Ramos (cell line): ENCODE results near the gene DVL2.

ENCODE experiments used
- in situ Hi-C: fragments of 300-500 bp; cut with MboI; formaldehyde crosslinking; loops from one replicate; pipeline ENCODE4 v1.14.3; 2022; ENCODE audit warnings: low sequenced_read_pairs; ENCODE audit not compliant: unreplicated experiment

Gene DVL2

DNA sequence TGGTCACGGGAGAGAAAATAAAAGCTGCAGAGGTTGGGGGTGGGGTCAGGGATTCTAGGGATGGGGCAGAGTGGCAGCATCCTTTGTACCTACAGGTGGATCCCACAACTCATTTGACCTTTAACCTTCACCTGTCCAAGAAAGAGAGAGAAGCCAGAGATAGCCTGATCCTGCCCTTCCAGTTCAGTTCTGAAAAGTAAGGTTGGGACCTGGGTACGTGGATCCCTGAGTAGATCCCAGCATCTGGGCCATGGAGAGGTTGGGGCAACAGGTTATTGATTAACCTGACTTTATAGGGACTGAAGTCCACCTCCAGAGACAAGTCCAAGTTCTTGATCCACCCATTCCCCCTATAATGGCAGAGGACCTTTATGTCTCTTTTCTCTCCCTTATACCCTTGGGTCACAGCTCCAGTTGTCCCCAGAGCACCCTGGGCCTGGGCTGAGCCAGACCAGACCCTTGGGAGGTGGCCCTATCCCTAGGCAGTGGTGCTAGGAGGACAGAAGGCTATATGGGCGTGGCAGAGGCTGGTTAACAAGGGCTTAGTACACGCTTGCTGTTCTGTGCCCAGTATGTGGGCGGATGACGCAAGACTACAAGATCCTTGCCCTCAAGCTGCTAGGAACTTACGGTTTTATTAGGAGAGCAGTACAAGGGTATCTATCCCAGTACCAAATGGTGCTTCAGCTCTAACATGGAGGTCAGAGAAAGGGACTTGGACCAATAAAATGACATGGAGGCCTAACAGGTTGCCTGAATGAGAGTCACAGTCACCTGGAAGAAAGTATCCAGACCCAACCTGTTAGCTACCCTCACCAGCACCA is 24.6 kb upstream of the DVL2 start:
- in situ Hi-C loops: no loop called here

DNA sequence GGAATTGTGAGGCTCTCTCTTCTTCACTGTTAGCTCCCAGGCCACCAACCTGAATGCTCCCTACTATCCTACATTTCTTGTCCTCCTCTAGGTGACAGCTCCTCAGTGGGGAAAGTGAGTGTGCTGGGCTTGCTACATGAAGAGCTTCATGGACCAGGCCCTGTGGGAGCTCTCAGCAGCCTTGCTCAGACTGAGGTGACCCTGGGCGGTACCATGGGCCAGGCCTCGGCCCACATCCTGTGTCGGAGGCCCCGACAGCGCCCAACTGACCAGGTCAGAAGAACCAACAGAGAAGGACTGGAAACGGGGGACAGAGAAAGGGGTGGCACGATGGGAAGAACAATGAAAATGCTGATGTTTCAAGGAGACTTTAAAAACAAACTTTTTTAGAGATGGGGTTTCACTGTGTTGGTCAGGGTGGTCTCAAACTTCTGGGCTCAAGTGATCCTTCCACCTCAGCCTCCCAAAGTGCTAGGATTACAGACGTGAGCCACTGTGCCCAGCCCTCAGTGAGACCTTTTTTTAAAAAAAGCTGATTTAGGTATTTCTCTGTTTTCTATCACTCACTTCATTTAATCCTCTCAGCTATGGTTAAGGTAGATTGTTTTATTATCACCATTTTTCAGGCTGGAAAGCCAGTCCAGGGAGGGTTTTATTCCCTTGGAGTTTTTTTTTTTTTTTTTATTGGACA is 22.6 kb upstream of the DVL2 start:
- in situ Hi-C loops: no loop called here

DNA sequence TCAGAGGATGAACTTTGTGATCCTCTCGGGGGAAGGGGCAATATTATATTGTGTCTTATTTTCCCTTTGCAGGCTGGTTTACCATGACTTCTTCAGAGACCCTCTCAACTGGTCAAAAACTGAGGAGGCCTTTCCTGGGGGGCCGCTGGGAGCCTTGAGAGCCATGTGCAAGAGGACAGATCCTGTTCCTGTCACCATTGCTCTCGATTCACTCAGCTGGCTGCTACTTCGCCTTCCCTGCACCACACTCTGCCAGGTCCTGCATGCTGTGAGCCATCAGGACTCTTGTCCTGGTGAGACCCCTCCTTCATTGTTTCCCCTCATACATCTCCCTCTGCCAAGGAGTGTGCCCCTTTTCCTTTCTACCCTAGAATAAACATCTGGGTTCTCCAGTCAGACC is 20.2 kb upstream of the DVL2 start:
- in situ Hi-C loops: no loop called here

DNA sequence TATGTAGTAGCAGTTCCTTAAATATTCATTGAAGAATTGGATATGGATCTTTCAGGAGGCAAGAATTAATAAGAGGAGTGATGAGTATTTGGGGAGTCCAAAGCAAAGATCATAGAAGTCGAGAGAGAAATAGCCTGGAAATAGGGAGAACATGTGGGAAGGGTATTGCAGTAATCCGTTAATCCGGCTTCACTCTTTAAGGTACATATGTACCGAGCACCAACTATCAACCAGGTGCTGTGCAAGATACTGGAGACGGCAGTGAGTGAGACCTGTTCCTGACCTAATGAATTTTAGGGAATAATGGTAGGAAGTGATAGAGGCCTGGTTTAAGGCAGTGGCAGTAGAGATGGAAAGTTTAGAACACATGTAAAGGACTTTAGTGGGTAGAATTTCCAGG is 18.8 kb upstream of the DVL2 start:
- in situ Hi-C loops: no loop called here

DNA sequence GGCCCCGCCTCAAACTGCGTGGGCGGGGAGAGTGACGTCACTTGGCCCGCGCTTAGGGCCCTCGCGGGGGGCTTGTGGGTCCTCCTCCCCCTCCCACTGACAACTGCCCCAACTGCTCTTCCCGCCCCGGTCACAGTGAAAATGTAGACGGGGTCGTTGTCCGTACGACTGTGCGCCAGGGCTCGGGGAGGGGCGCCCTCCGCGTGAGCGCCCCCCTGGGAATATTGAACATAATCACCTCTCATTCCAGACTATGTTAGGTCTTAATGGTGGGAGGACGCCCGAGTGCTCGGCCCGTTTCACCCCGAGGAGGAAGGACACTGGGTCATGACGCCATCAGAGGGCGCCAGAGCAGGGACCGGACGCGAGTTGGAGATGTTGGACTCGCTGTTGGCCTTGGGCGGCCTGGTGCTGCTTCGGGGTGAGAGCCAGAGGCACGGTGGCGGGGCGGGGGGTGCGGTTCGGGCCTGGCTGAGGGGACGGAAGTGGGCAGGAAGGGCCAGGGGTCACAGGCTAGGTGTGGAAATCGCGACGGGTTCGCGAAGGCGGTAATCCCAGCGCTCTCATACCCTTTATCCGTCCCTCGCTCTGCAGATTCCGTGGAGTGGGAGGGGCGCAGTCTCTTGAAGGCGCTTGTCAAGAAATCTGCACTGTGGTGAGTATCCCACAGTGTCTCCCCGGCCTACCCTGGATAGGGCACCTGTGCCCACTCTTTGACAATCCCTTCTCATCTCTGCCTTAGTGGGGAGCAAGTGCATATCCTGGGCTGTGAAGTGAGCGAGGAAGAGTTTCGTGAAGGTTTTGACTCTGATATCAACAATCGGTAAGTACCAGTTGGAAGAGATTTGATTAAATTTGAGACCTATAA is 18.1 kb upstream of the DVL2 start, which contains the start of gene ELP5:
ELP5 (plus strand) TSS at position 40 of the 868 bp plus-strand sequence; CDS start at position 376, 336 bp downstream.
- in situ Hi-C loops: no loop called here

DNA sequence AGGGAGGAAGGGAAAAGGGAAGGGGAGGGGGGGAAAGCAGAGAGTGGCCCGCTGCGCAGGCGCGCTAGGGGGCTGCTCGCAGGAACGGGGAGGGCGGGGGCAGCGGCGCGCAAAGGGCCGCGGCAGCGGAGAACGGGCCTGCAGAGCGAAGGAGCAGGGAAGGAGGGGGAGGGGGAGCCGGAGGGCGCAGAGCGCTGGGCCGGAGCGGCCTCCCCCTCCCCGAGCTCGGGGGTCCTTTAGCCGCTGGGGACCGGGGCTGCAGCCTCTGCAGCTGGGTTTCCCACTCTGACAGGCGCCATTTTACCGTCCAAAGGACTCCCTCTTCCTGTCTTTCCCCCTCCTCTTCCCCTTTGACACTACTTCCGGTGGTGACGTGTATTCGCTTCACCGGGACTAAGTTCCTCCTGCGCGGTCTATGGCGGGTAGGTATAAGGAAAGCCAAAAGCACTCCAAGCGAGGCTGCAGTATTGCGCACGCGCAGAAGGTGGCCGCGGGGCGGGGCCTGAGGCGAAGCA is 17.4 kb upstream of the DVL2 start, which contains the start of gene CTDNEP1:
CTDNEP1 (minus strand) TSS at position 74 of the 515 bp plus-strand sequence. CDS start 438 bp downstream, outside the sequence.
- in situ Hi-C loops: no loop called here

DNA sequence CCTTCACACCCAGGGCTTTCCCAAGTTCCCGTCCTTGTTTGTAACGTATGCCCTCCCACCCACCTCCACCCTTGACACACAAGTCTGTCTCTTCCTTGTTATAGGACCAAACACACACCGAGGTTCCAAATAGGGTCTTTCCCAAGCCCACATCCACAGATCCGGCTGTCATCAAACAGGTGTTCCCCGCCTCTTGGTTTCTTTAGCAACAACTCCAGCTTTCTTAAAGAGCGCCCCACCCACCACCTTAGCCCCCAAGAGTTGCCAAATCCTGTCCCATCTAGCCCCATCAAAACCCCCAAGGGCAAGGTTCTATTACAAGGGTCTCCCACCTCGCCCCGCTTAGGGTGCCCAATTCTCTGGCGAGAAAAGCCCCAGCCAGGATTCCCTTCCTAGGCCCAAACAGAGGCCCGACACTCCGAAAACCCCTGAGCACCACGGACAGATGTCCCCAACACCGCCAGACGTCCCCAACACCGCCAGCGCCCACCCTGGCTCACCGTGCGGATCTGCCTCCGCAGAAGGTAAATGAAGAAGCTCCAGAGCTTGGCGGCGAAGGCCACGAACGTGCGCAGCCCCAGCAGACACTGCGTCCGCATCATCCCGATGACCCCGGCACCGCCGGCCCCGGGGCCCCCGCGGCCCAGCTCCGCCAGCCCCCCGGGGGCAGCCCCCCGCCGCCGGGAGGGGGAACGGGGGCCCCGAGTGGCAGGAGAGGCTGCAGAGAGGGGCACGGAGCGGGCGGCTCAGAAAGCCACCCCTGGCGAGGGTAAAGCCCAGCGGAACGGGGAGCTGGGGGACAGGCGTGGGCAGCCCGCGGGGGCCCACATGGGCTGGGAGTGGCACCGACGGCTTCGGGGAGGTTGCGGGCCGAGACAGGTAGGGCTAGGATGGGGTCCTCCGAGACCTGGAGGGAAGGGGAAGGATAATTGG is 16.6 kb upstream of the DVL2 start:
- in situ Hi-C loops: no loop called here

DNA sequence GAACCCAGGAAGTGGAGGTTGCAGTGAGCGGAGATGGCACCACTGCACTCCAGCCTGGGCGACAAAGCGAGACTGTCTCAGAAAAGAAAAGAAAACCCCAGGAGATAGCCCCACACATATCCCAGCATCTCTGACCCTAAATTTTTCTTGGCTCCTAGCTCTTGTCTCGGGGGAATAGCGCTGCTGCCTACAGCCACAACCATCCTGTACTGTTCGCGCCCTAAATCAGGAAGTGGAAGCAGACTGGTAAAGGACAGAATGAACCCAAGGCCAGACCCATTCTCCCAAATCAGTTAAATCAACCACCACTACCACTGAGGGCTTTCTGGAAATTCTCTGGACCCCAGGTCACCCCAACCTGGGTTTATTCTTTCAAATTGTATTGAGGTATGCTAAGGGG is 15.5 kb upstream of the DVL2 start:
- in situ Hi-C loops: loop anchor here (25.0 kb wide), 1 partner anchor 587 kb away; the partner anchor contains the start of gene KDM6B

DNA sequence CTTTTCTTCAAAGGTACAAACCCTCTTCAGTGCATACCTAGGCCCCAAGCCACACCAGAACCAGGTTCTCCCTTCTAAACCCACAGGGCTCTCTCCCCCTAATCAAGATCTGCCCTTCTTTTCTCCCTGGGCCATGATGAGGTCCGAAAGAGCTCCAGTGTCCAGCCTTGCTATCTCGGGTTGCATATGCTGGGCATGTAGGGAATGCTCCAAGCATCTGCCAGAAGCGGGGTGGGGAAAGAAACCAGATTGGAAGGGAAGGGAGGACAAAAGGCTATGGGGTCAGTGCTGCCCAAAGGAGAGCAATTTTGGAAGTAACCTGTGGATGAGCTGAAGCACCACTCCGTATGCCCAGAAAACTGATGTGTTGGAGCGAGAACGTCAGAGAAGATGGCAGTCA is 14.9 kb upstream of the DVL2 start:
- in situ Hi-C loops: loop anchor here (25.0 kb wide), 1 partner anchor 588 kb away; the partner anchor contains the start of gene KDM6B

DNA sequence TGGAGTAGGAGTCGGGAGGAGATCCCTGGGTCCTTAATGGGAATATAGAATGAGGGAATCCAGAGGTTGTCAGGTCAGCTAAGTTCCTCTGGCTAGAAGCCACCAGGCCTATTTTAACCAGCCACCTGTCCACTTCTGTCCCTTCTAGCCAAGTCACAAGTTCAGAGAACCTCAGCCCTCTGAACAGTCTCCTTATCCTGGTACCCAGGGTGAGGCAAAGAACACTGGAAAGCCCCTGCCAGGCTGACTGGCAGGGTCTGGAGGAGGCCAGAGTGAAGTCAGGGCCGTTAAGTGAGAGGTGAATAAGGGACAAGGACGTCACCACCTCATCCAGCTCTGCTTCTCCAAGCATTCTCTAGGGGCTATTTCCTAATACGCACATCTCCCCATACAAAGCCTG is 14.5 kb upstream of the DVL2 start:
- in situ Hi-C loops: loop anchor here (25.0 kb wide), 1 partner anchor 589 kb away; the partner anchor contains the start of gene KDM6B

DNA sequence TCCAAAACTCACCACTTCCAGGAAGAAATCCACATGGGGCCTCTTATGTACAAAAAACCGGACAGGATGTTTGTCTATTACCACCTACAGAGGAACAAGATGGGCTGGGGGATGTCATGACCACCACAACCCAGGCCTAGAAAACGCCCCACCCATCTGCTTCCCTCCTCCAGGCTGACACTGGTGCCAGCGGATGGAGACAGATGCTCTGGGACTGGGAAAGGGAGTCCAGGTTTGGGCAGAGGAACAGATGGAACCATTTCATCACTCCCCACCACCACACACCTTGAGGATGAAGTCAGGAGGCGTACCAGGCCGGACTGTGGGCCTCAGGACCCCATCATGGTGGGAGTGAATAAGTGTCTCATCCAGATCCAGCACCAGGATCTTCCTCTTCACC is 12.5 kb upstream of the DVL2 start:
- in situ Hi-C loops: loop anchor here (25.0 kb wide), 1 partner anchor 591 kb away; the partner anchor contains the start of gene KDM6B

DNA sequence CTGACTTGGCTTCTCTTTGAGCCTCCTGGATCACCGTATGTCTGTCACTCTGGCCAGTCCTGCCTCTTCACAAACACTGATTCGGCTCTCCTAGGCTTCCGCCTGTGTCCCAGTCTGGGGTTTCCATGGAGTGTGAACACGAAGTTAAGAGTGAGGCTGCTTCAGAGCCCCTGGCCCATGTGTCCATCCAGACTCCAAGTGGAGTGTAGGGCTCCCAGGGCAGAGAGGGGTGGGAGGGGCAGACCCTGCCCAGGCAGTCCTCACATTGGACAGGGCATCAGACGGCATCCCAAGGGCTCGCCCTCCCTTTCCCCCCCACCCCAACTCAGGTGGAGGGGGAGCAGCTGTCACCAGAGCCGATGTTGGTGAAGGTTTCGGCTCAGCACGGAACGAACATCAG is 9.5 kb upstream of the DVL2 start:
- in situ Hi-C loops: loop anchor here (25.0 kb wide), 1 partner anchor 593 kb away; the partner anchor contains the start of gene KDM6B

DNA sequence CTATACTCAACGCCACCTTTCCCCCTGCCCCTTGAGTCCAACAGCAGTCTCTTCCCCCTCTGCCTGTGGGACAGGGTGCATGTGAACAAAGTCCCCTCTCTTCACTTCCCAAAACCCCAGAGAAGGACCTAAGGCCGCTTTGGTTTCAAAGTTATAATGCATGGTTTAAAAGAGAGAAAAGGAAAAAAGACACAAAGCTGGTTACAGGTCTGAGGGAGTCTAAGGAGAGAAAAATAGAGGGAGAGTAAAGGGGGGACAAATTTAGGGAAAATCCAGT is 9.1 kb upstream of the DVL2 start:
- in situ Hi-C loops: loop anchor here (25.0 kb wide), 1 partner anchor 594 kb away; the partner anchor contains the start of gene KDM6B

DNA sequence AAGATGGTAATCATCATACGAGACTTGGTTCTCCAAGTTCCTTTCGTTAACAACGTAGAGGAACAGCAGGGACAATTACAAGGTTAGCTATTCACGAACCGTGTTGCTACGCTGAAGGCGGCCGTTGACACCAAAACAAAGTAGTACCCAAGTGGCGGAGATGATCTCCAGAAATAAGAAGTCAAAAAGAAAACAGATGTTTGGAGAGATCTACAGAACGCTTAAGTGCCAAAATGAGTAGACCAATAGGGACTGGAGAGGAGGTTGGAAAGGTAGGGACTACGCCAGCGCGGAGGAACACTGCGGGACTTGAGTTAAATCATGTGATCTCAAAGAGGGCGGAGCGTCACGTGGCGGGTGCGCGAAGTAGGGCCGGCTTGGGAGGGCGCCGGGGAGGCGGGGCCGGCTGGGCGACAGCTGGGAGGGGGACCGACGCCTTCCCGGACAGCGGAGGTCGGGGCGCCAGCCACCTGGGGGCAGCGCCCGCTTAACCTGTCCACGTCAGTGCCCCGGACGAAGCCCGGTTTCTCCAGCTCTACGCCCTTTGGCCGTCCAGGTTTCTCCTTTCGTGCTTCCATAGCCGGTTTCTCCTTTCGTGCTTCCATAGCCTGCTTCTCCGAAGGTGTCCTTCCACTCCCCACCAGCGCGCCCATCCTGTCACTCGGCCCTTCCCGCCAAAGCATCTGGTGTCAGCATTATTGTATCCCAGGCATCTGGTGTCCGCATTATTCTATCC is 8.6 kb upstream of the DVL2 start:
- in situ Hi-C loops: loop anchor here (25.0 kb wide), 1 partner anchor 594 kb away; the partner anchor contains the start of gene KDM6B

DNA sequence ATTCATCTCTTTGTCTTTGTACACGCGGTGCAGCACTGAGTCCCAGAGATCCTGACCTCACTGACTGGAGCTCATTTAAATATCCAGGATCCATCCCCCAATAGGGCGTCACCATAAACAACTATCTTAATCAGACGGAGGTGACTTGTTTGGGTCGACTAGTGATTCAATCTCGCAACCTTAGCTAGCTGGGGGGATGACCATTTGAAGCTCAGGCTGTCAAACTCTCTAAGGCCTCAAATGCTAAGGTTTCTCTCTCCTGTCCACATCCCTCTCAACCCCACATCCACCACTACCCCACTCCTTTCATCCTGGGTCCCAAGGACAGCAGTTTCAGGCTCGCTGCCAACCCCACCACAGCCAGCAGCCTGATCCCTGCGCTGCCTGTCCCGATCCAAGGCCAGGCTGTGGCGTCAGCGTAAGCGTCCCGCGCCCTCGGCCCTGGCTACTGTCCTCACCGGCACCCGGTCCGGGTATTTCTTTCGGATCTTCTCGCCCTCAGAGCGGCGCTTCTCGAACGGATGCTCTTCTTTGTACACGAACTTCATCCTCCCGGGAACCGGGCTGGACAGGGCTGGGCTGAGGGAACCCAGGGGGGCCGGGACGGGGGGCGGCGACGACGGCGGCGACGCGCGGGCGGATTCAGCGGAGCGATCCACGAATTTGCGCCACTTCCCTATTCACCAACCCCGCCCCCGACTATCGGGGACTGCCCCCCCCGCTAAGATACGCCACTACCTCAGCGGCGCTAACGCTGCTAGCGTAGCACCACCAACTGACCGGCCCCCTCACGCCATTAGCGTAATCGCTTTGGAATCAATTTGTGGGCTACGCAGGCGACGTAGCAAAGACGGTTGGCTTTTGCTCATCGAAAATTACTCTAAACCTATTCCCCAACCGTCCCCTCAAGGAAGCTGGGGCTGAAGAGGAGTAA is 7.7 kb upstream of the DVL2 start, which contains the start of gene GABARAP:
GABARAP (minus strand) TSS at position 667 of the 934 bp plus-strand sequence; CDS start at position 548, 119 bp downstream.
- in situ Hi-C loops: loop anchor here (25.0 kb wide), 1 partner anchor 595 kb away; the partner anchor contains the start of gene KDM6B

DNA sequence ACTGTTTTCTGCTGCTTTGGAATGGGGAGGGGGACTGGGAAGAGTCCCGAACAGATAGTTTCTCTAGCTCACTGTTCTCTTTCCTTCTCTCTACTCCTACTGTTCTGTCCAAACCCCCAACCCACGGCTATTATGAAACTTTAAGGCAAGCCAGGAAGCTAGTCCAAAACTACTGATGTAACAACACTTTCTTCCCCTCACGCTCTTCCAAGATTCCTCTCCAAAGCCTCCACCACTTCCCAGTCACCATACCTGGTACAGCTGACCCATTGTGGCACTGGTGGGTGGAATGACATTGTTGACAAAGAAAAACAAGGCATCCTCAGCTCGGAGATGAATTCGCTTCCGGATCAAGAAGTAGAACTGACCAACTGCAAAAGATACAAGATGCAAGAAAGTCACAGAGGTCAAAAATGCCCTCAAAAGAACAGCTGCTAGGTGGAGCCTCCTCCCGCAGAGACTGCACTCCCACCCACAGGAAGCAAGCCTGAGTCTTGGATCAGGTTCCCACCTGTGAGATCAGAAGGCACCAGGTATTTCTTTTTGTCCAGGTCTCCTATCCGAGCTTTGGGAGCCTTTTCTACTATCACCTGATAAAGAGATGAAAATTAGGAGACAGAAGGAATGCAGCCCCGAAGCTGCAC is 6.9 kb upstream of the DVL2 start:
- in situ Hi-C loops: loop anchor here (25.0 kb wide), 1 partner anchor 596 kb away; the partner anchor contains the start of gene KDM6B
